ENCODE results near the gene NOVA2.

DNA sequence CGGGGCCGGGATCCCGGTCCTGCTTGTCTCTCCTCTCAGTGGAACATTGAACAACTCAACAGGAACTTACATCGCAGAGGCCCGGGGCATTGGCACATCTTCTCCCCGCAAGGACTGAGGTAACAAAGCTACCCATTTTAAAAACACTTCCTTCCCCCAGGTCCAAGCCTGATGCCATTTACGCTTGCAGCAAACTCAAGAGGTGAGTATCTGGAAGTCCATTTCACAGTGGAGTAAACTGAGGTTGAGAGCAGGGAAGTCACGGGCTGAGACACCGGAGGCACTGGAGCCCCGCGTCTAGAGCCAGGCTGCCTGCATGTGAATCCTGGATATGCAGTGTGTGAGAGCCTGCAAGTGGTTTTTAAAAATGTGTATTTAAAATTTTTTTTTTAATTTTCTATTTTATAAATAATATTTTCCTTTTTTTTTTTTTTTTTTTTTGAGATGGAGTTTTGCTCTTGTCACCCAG, 49.7 kb upstream of the NOVA2 start:
- TF ChIP-seq, protein P1, sequence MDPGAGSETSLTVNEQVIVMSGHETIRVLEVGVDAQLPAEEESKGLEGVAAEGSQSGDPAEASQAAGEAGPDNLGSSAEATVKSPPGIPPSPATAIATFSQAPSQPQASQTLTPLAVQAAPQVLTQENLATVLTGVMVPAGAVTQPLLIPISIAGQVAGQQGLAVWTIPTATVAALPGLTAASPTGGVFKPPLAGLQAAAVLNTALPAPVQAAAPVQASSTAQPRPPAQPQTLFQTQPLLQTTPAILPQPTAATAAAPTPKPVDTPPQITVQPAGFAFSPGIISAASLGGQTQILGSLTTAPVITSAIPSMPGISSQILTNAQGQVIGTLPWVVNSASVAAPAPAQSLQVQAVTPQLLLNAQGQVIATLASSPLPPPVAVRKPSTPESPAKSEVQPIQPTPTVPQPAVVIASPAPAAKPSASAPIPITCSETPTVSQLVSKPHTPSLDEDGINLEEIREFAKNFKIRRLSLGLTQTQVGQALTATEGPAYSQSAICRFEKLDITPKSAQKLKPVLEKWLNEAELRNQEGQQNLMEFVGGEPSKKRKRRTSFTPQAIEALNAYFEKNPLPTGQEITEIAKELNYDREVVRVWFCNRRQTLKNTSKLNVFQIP (CRISPR knock-in tag; IDR thresholded peaks at IDR 0.05; ENCODE audit: borderline replicate concordance, low read depth) = no peak
- TF ChIP-seq, protein P2, sequence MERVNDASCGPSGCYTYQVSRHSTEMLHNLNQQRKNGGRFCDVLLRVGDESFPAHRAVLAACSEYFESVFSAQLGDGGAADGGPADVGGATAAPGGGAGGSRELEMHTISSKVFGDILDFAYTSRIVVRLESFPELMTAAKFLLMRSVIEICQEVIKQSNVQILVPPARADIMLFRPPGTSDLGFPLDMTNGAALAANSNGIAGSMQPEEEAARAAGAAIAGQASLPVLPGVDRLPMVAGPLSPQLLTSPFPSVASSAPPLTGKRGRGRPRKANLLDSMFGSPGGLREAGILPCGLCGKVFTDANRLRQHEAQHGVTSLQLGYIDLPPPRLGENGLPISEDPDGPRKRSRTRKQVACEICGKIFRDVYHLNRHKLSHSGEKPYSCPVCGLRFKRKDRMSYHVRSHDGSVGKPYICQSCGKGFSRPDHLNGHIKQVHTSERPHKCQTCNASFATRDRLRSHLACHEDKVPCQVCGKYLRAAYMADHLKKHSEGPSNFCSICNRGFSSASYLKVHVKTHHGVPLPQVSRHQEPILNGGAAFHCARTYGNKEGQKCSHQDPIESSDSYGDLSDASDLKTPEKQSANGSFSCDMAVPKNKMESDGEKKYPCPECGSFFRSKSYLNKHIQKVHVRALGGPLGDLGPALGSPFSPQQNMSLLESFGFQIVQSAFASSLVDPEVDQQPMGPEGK (CRISPR knock-in tag; IDR thresholded peaks at IDR 0.05; ENCODE audit: borderline replicate concordance) = no peak
- TF ChIP-seq ESRRG (CRISPR knock-in tag; IDR thresholded peaks at IDR 0.05) (no peak), OSR1 (CRISPR knock-in tag; IDR thresholded peaks at IDR 0.05) (no peak), ISL1 (CRISPR knock-in tag; IDR thresholded peaks at IDR 0.05) (no peak), RARB (CRISPR knock-in tag; IDR thresholded peaks at IDR 0.05) (no peak), ZFP3 (CRISPR knock-in tag; IDR thresholded peaks at IDR 0.05) (no peak), PPARA (CRISPR knock-in tag; IDR thresholded peaks at IDR 0.05; ENCODE audit: borderline replicate concordance) (no peak), ARNTL (CRISPR knock-in tag; IDR thresholded peaks at IDR 0.05; ENCODE audit: borderline replicate concordance, low read depth) (no peak), ZNF565 (CRISPR knock-in tag; conservative IDR thresholded peaks at IDR 0.05; ENCODE audit: low read depth) (no peak)
- TF ChIP-seq, protein P3, sequence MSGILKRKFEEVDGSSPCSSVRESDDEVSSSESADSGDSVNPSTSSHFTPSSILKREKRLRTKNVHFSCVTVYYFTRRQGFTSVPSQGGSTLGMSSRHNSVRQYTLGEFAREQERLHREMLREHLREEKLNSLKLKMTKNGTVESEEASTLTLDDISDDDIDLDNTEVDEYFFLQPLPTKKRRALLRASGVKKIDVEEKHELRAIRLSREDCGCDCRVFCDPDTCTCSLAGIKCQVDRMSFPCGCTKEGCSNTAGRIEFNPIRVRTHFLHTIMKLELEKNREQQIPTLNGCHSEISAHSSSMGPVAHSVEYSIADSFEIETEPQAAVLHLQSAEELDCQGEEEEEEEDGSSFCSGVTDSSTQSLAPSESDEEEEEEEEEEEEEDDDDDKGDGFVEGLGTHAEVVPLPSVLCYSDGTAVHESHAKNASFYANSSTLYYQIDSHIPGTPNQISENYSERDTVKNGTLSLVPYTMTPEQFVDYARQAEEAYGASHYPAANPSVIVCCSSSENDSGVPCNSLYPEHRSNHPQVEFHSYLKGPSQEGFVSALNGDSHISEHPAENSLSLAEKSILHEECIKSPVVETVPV (CRISPR knock-in tag; IDR thresholded peaks at IDR 0.05) = no peak
- TF ChIP-seq, protein P4, sequence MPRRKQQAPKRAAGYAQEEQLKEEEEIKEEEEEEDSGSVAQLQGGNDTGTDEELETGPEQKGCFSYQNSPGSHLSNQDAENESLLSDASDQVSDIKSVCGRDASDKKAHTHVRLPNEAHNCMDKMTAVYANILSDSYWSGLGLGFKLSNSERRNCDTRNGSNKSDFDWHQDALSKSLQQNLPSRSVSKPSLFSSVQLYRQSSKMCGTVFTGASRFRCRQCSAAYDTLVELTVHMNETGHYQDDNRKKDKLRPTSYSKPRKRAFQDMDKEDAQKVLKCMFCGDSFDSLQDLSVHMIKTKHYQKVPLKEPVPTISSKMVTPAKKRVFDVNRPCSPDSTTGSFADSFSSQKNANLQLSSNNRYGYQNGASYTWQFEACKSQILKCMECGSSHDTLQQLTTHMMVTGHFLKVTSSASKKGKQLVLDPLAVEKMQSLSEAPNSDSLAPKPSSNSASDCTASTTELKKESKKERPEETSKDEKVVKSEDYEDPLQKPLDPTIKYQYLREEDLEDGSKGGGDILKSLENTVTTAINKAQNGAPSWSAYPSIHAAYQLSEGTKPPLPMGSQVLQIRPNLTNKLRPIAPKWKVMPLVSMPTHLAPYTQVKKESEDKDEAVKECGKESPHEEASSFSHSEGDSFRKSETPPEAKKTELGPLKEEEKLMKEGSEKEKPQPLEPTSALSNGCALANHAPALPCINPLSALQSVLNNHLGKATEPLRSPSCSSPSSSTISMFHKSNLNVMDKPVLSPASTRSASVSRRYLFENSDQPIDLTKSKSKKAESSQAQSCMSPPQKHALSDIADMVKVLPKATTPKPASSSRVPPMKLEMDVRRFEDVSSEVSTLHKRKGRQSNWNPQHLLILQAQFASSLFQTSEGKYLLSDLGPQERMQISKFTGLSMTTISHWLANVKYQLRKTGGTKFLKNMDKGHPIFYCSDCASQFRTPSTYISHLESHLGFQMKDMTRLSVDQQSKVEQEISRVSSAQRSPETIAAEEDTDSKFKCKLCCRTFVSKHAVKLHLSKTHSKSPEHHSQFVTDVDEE (CRISPR knock-in tag; IDR thresholded peaks at IDR 0.05) = no peak

All from SK-N-SH treated with all-trans-retinoic acid at 6 μM for 48 hours (cell line).